Measurements from ENCODE around the gene ADGRF4. TPM values are rescaled to one million over a fixed set of nuclear protein-coding genes. Genes with fewer than 3 reads are reported as not detected.

The ADGRF4 gene
- total RNA-seq, 1 donor: 0.43 TPM

DNA sequence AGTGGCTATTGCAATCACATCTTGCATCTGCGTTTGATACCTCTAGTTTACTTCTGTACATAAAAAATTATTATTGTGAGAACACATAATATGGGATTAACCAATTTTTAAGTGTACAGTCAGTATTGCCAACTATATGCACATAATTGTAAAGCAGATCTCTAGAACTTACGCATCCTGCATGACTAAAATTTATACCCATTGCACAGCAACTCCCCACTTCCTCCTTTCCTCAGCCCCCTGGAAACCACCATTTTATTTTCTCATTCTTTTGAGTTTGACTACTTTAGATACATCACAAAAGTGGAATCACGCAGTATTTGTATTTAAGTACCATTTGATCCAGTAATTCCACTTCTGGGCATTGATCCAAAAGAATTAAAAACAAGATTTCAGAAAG is 64.1 kb downstream of the ADGRF4 start:
- no peak overlapping the region for H3K4me3 ChIP-seq (ENCODE audit: low read depth, low read length)
- TF ChIP-seq, protein P1, sequence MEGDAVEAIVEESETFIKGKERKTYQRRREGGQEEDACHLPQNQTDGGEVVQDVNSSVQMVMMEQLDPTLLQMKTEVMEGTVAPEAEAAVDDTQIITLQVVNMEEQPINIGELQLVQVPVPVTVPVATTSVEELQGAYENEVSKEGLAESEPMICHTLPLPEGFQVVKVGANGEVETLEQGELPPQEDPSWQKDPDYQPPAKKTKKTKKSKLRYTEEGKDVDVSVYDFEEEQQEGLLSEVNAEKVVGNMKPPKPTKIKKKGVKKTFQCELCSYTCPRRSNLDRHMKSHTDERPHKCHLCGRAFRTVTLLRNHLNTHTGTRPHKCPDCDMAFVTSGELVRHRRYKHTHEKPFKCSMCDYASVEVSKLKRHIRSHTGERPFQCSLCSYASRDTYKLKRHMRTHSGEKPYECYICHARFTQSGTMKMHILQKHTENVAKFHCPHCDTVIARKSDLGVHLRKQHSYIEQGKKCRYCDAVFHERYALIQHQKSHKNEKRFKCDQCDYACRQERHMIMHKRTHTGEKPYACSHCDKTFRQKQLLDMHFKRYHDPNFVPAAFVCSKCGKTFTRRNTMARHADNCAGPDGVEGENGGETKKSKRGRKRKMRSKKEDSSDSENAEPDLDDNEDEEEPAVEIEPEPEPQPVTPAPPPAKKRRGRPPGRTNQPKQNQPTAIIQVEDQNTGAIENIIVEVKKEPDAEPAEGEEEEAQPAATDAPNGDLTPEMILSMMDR (IDR thresholded peaks at IDR 0.05; ENCODE audit: insufficient read depth, low read depth, low read length): no peak
- no peak for DNase-seq (ENCODE audit: low read depth)

DNA sequence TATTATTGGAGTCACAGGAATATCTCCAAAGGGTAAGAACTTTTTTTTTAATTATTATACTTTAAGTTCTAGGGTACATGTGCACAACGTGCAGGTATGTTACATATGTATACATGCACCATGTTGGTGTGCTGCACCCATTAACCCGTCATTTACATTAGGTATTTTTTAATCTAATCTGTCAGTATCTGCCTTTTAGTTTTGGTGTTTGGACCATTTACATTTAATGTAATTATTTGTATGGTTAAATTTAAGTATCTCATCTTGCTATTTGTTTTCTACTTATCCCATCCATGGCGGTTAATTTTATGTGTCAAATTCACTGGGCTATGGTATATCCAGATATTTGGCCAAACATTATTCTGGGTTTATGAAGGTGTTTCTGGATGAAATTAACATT is 68.1 kb downstream of the ADGRF4 start:
- H3K4me3 ChIP-seq (ENCODE audit: low read depth, low read length): no peak overlapping the region
- TF ChIP-seq, protein P1 (IDR thresholded peaks at IDR 0.05; ENCODE audit: insufficient read depth, low read depth, low read length): no peak
- DNase-seq (ENCODE audit: low read depth): no peak

DNA sequence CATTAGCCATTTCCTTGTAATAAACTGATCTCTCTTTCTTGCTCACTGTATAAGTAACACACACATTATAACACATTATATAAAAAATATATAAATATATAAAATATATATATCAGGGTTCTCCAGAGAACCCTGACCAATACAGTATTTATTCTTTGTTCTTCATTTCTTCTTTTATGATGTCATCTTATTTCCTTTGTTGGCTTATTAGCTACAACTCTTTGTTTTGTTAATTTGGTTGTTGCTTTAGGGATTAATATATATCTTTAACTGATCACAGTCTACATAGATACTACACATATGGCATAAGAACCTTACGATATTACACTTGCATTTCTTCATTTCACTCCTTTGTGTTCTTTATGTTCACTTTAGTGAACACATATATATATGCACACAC is 68.7 kb downstream of the ADGRF4 start:
- no peak overlapping the region for H3K4me3 ChIP-seq (ENCODE audit: low read depth, low read length)
- no peak for DNase-seq (ENCODE audit: low read depth)
- TF ChIP-seq, protein P1 (IDR thresholded peaks at IDR 0.05; ENCODE audit: insufficient read depth, low read depth, low read length): no peak

DNA sequence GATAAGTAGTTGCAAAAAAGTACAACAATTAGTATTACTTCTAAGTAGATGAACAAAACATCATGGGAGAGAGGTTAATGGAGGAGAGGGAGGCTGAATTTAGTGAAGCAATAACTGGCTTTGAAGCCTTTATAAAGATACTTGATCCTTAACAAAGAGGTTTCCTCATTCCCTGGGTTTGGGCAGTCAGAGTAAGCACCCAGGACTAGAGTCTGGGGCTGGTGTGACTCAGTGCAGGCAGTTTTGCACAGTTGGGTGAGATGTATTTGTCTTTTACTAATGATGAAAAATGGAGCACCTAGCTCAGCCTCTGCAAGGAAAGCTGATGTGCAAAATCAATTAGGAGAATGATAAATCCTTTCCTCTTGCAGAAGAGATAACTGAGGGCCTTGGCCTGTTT is 71.6 kb downstream of the ADGRF4 start:
- H3K4me3 ChIP-seq (ENCODE audit: low read depth, low read length): no peak overlapping the region
- TF ChIP-seq, protein P1 (IDR thresholded peaks at IDR 0.05; ENCODE audit: insufficient read depth, low read depth, low read length): no peak
- no peak for DNase-seq (ENCODE audit: low read depth)

Other genes with a start within 250 kb of the ADGRF4 start
- 30.0 and 41.0 TPM in 2 replicates for gene CD2AP, start 220.8 kb upstream of the ADGRF4 start, total RNA-seq
- gene OPN5, start 83.5 kb downstream of the ADGRF4 start, total RNA-seq: not detected in 2 replicates